GM12878 (cell line): ENCODE measurements around the gene CNTD1. TPM values are rescaled to one million over a fixed set of nuclear protein-coding genes. Genes with fewer than 3 reads are reported as not detected.

ENCODE experiments used
- ATAC-seq: fragments of 200-7000 bp; cut with Tn5 transposase; 3 replicates; pipeline ENCODE4 v1.9.1; 2020; ENCODE audit warnings: mild to moderate bottlenecking, moderate library complexity
- BruUV-seq: library from RNA; stranded (reverse); fragments of 400-500 nt; replicated peaks from 2 replicates; lab custom pipeline; 2021; lab: Mats Ljungman, UMichigan
- CTCF ChIA-PET: fragments of 300-600 bp; sonication (Branson Sonifier 250); formaldehyde crosslinking; extraction: SDS; loops from one replicate; lab custom pipeline; 2021; ENCODE audit warnings: inconsistent platforms; lab: Yijun Ruan, JAX
- POLR2A ChIA-PET: fragments of 350-600 bp; formaldehyde crosslinking; extraction: SDS; loops from one replicate; lab custom pipeline; 2021; ENCODE audit warnings: inconsistent platforms; lab: Charles Lee
- RAD21 ChIA-PET: fragments of 300-600 bp; sonication (Branson Sonifier 250); formaldehyde crosslinking; loops from one replicate; lab custom pipeline; 2023; ENCODE audit warnings: antibody characterized with exemption; ENCODE audit not compliant: unreplicated experiment; lab: Charles Lee
- SMC1A ChIA-PET: fragments of 300-600 bp; sonication (Branson Sonifier 250); formaldehyde crosslinking; loops from one replicate; lab custom pipeline; 2023; ENCODE audit not compliant: unreplicated experiment, uncharacterized antibody; lab: Charles Lee
- DNase-seq: peaks from one replicate; pipeline ENCODE4 v3.0.0-alpha.2; 2011; ENCODE audit warnings: low read depth, low spot score
- FAIRE-seq: peaks from 3 replicates; lab custom pipeline; 2011; peaks lifted over from hg19 to GRCh38; lab: Jason Lieb, UNC
- H2AFZ ChIP-seq: 2 replicates; pipeline ENCODE4 v1.6.0; 2011; ENCODE audit warnings: low read depth, low read length, control low read depth; ENCODE audit not compliant: control insufficient read depth
- H3K27ac ChIP-seq: 2 replicates; pipeline ENCODE4 v1.5.1; 2011; ENCODE audit warnings: control low read depth; ENCODE audit not compliant: control insufficient read depth, insufficient read depth
- H3K27me3 ChIP-seq, 2 experiments: replicated peaks in 1 of 2; 2 replicates each; pipeline versions ENCODE4 v1.6.0 to v1.6.1; 2011; ENCODE audit warnings: low read length in 1 of 2; ENCODE audit not compliant: control insufficient read depth in 2 of 2, insufficient read depth in 2 of 2
- H3K36me3 ChIP-seq, 2 experiments: 2 replicates each; pipeline ENCODE4 v1.5.1; 2011; ENCODE audit warnings: low read length in 1 of 2; ENCODE audit not compliant: control insufficient read depth in 2 of 2, insufficient read depth in 2 of 2
- H3K4me1 ChIP-seq: 2 replicates; pipeline ENCODE4 v1.6.1; 2011; ENCODE audit warnings: mild to moderate bottlenecking, low read length, moderate library complexity, mixed read lengths; ENCODE audit not compliant: control insufficient read depth, insufficient read depth
- H3K4me2 ChIP-seq: 2 replicates; pipeline ENCODE4 v1.6.0; 2011; ENCODE audit warnings: control low read depth; ENCODE audit not compliant: control insufficient read depth, insufficient read depth
- H3K4me3 ChIP-seq: fragments of 200-600 bp; sonication (generic); 2 replicates; pipeline ENCODE4 v1.5.1; 2016
- H3K79me2 ChIP-seq: 2 replicates; pipeline ENCODE4 v1.6.0; 2011; ENCODE audit warnings: low read length; ENCODE audit not compliant: control insufficient read depth, insufficient read depth
- H3K9ac ChIP-seq: 2 replicates; pipeline ENCODE4 v1.8.0; 2011; ENCODE audit warnings: low read length, control low read depth, mixed read lengths; ENCODE audit not compliant: control insufficient read depth, insufficient read depth
- H3K9me3 ChIP-seq: replicated peaks from 3 replicates; pipeline ENCODE4 v1.5.1; 2011; ENCODE audit warnings: mild to moderate bottlenecking, low read length; ENCODE audit not compliant: control insufficient read depth, insufficient read depth
- H4K20me1 ChIP-seq: 2 replicates; pipeline ENCODE4 v1.6.0; 2011; ENCODE audit not compliant: control insufficient read depth, insufficient read depth
- BMI1 ChIP-seq: fragments of 450-650 bp; IDR thresholded peaks from 2 replicates; pipeline ENCODE4 v1.6.1; 2016; ENCODE audit warnings: mild to moderate bottlenecking, moderate library complexity, borderline replicate concordance
- EP300 ChIP-seq, 2 experiments: fragments of 150-350 bp in 1 of 2; IDR thresholded peaks; 2 replicates each; pipeline ENCODE4 v1.6.1; 2011 to 2012; ENCODE audit warnings: low read depth in 2 of 2, low read length in 2 of 2, borderline replicate concordance in 1 of 2, improper control_type of control experiment in 1 of 2, inconsistent platforms in 1 of 2; ENCODE audit not compliant: control insufficient read depth in 1 of 2
- KAT2A ChIP-seq: conservative IDR thresholded peaks from 2 replicates; pipeline ENCODE4 v1.6.1; 2011; ENCODE audit warnings: low read depth, low read length; ENCODE audit not compliant: control insufficient read depth
- MEF2A ChIP-seq: IDR thresholded peaks from 2 replicates; pipeline ENCODE4 v1.6.1; 2011; ENCODE audit warnings: low read depth, mild to moderate bottlenecking, low read length, moderate library complexity; ENCODE audit not compliant: insufficient read depth
- NFIC ChIP-seq: IDR thresholded peaks from 2 replicates; pipeline ENCODE4 v1.6.1; 2012; ENCODE audit warnings: low read depth, mild to moderate bottlenecking, inconsistent platforms, low read length, moderate library complexity
- NR2F1 ChIP-seq: fragments of 450-650 bp; conservative IDR thresholded peaks from 2 replicates; pipeline ENCODE4 v1.6.1; 2017; ENCODE audit warnings: mild to moderate bottlenecking
- RAD21 ChIP-seq: IDR thresholded peaks from 2 replicates; pipeline ENCODE4 v1.6.1; 2011; ENCODE audit warnings: mild to moderate bottlenecking, low read depth, low read length, moderate library complexity; ENCODE audit not compliant: insufficient read depth
- RUNX3 ChIP-seq: IDR thresholded peaks from 2 replicates; pipeline ENCODE4 v1.6.1; 2012; ENCODE audit warnings: low read length, inconsistent platforms
- TAF1 ChIP-seq: IDR thresholded peaks from 2 replicates; pipeline ENCODE4 v1.6.1; 2011; ENCODE audit warnings: mild to moderate bottlenecking, low read depth, low read length, borderline replicate concordance
- ZSCAN29 ChIP-seq: fragments of 450-650 bp; IDR thresholded peaks from 2 replicates; pipeline ENCODE4 v1.6.1; 2017; ENCODE audit warnings: mild to moderate bottlenecking, moderate library complexity
- WGBS: methylation state at CpG from one replicate; pipeline ENCODE4 v1.1.6; 2016; ENCODE audit warnings: low lambda C conversion rate; ENCODE audit not compliant: insufficient replicate concordance, insufficient coverage; ENCODE audit errors: missing lambda C conversion rate; 5-methylcytosine and 5-hydroxymethylcytosine counted together
- in situ Hi-C: fragments of 300-500 bp; cut with MboI; formaldehyde crosslinking; loops from 9 replicates; pipeline ENCODE4 v1.14.3; 2018; ENCODE audit warnings: mixed read lengths
- intact Hi-C: fragments of 100-400 bp; cut with micrococcal nuclease; formaldehyde crosslinking; loops from one replicate; pipeline ENCODE4 v1.14.2; 2022; ENCODE audit not compliant: unreplicated experiment
- polyA plus RNA-seq, 11 experiments: library from polyadenylated mRNA; depleted of rRNA in 4 of 11; unstranded in 6 of 11; stranded (reverse) in 5 of 11; fragments of >200 nt; fragmentation: Nextera tagmentation in 4 of 11; fragmentation: Illumina TruSeq in 1 of 11; extraction: Ambion mirVana in 4 of 11; extraction: Trizol in 1 of 11; gene quantifications; 1 replicate in 1 of 11; 2 replicates in 10 of 11; pipeline versions ENCODE4 v1.2.1 to v1.2.3, GENCODE V29; 2011 to 2016; ENCODE audit warnings: inconsistent platforms in 2 of 11, missing spikeins in 2 of 11, low read depth in 1 of 11
- total RNA-seq, 4 experiments: library from RNA; depleted of rRNA in 3 of 4; stranded (reverse); fragments of >200 nt in 3 of 4; fragmentation: Illumina TruSeq in 1 of 4; extraction: Trizol in 1 of 4; gene quantifications; 2 replicates each; pipeline versions ENCODE4 v1.2.1 to v1.2.3, GENCODE V29; 2013 to 2021
- TF ChIP-seq, protein P1 (sequence below): IDR thresholded peaks from 2 replicates; pipeline ENCODE4 v1.6.1; 2011; ENCODE audit warnings: mild to moderate bottlenecking, low read depth, low read length, moderate library complexity; ENCODE audit not compliant: insufficient replicate concordance
- TF ChIP-seq, protein P2 (sequence below), 3 experiments: IDR thresholded peaks in 2 of 3; conservative IDR thresholded peaks in 1 of 3; 2 replicates each; pipeline ENCODE4 v1.5.1; 2011; ENCODE audit warnings: low read depth in 3 of 3, low read length in 3 of 3, mild to moderate bottlenecking in 3 of 3, control low read depth in 2 of 3, moderate library complexity in 2 of 3, inconsistent platforms in 1 of 3, mixed read lengths in 1 of 3; ENCODE audit not compliant: control insufficient read depth in 2 of 3, insufficient read depth in 1 of 3; ENCODE audit errors: extremely low read depth in 1 of 3

CNTD1 gene
- total and polyA plus RNA-seq, 10 of the 15 experiments (the other 5 are each of a cell fraction or from before 2014, with no cell fraction given): 0.06 to 1.5 (median 1.1) TPM; not detected in 4

DNA sequence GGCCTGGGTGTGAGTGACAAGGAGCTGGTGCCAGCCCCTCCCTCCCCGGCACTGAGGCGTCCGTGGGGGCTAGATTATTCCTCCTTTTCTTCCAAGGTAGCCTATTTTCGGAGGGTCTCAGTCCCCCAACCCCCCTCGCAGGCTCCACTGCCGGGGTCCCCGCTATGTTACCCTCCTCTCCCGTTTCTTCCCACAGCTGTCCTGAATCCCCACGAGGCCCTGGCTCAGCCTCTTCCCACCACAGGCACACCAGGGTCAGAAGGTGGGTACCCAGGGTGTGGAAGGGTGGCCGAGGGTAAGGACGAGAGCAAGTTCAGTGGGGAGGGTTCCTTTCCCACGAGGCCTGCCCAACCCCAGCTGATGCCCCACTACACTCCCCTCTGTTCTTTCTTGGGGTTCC, 37.0 kb upstream of the CNTD1 start:
- no peaks in the 10 kb centered on the region for H3K79me2 ChIP-seq
- ChIA-PET RAD21 (interaction anchor here (1.1 to 4.6 kb wide), 4 partner anchors 40 to 183 kb away, joined by 4 to 47 read pairs (median 8); partner anchors contain the start of gene PSMC3IP), SMC1A (interaction anchor here (0.9 to 5.9 kb wide), 3 partner anchors 10 to 183 kb away, joined by 4 to 71 read pairs (median 15); partner anchors contain the start of genes PSMC3IP and VPS25), POLR2A (interaction anchor here (0.6 to 1.2 kb wide), 2 partner anchors 43 to 154 kb away, joined by 3 read pairs; no protein-coding TSS in a partner anchor), CTCF (interaction anchor here (1.0 to 8.1 kb wide), 6 partner anchors 11 to 184 kb away, joined by 3 to 164 read pairs (median 10); partner anchors contain the start of genes PSMC3IP and VPS25)
- no peak for DNase-seq
- WGBS: 45% methylated on average over 12 of the region's 12 CpGs
- no peak overlapping the region for H3K9ac ChIP-seq
- H3K9me3 ChIP-seq: no peaks in the 10 kb centered on the region
- ATAC-seq: no peak
- H3K27ac ChIP-seq: no peak overlapping the region
- peak overlapping the region; percentile 59 for H3K4me2 ChIP-seq
- TF ChIP-seq NFIC: no peak
- no peak for TF ChIP-seq ZSCAN29
- TF ChIP-seq MEF2A: no peak
- no peak for TF ChIP-seq NR2F1
- TF ChIP-seq, protein P1, sequence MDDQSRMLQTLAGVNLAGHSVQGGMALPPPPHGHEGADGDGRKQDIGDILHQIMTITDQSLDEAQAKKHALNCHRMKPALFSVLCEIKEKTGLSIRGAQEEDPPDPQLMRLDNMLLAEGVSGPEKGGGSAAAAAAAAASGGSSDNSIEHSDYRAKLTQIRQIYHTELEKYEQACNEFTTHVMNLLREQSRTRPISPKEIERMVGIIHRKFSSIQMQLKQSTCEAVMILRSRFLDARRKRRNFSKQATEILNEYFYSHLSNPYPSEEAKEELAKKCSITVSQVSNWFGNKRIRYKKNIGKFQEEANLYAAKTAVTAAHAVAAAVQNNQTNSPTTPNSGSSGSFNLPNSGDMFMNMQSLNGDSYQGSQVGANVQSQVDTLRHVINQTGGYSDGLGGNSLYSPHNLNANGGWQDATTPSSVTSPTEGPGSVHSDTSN: no peak
- TF ChIP-seq EP300 (IDR thresholded peaks at IDR 0.05; ENCODE audit: borderline replicate concordance in 1 of 2, control insufficient read depth in 1 of 2, low read depth in 2 of 2, low read length in 2 of 2): no peak
- no peak for TF ChIP-seq RUNX3
- TF ChIP-seq KAT2A: no peak
- no peak for TF ChIP-seq BMI1
- TF ChIP-seq RAD21: no peak
- TF ChIP-seq, protein P2, sequence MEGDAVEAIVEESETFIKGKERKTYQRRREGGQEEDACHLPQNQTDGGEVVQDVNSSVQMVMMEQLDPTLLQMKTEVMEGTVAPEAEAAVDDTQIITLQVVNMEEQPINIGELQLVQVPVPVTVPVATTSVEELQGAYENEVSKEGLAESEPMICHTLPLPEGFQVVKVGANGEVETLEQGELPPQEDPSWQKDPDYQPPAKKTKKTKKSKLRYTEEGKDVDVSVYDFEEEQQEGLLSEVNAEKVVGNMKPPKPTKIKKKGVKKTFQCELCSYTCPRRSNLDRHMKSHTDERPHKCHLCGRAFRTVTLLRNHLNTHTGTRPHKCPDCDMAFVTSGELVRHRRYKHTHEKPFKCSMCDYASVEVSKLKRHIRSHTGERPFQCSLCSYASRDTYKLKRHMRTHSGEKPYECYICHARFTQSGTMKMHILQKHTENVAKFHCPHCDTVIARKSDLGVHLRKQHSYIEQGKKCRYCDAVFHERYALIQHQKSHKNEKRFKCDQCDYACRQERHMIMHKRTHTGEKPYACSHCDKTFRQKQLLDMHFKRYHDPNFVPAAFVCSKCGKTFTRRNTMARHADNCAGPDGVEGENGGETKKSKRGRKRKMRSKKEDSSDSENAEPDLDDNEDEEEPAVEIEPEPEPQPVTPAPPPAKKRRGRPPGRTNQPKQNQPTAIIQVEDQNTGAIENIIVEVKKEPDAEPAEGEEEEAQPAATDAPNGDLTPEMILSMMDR (IDR thresholded peaks at IDR 0.05 in 2 of 3, conservative IDR thresholded peaks at IDR 0.05 in 1 of 3; ENCODE audit: control insufficient read depth in 2 of 3, extremely low read depth in 1 of 3, insufficient read depth in 1 of 3, low read depth in 3 of 3, low read length in 3 of 3): no peak
- TF ChIP-seq TAF1: no peak
- in situ Hi-C loops (loop anchor here (10.0 kb wide), 1 partner anchor 187 kb away; the partner anchor contains the start of gene PSMC3IP), intact Hi-C loops (loop anchor here (5.0 kb wide), 2 partner anchors 79 to 214 kb away; partner anchors contain the start of genes CCR10 and CNTNAP1)
- H3K36me3 ChIP-seq: no peaks in the 10 kb centered on the region
- peak overlapping the region; percentile 37; the same call in 1 of the 2 replicates for H3K4me3 ChIP-seq
- no peaks in the 10 kb centered on the region for H4K20me1 ChIP-seq
- H3K4me1 ChIP-seq: peaks cover 17% of the 10 kb centered on the region
- H2AFZ ChIP-seq: 0 out of 2 replicates have a peak overlapping the region, but pooled peaks have one; percentile 41
- BruUV-seq: no TSS peak
- FAIRE-seq: no peak
- H3K27me3 ChIP-seq: no peaks in the 10 kb centered on the region
